ENCODE results near the gene COL4A5. TPM values are rescaled to one million over a fixed set of nuclear protein-coding genes. Genes with fewer than 3 reads are reported as not detected.

The COL4A5 gene
- total RNA-seq, 1 donor from 2014 or later = 18.7 TPM

- no peak for DNase-seq (ENCODE audit: low read depth in 2 of 2)
These were observed 300.7 kb downstream of the COL4A5 start for GRCh38 chrX:108740299-108740774.

Other genes with a start within 250 kb of the COL4A5 start
- gene COL4A6, start 1.4 kb upstream of the COL4A5 start, total RNA-seq = 0.20 and 2.4 TPM in 2 replicates